RWPE2 (cell line): ENCODE data around the gene SLC9A4.
A peak's percentile ranks its signal among the peaks of the same experiment; 100 is the strongest.

Experiments used
- ATAC-seq: fragments of 200-7000 bp; cut with Tn5 transposase; 3 replicates; pipeline ENCODE4 v1.9.1; 2021; ENCODE audit warnings: low read depth
- DNase-seq: peaks from one replicate; pipeline ENCODE4 v3.0.0-alpha.2; 2020; ENCODE audit warnings: low spot score
- H3K27ac ChIP-seq: fragments of 450-650 bp; 2 replicates; pipeline ENCODE4 v1.5.1; 2017; ENCODE audit warnings: mild to moderate bottlenecking; ENCODE audit not compliant: poor library complexity, severe bottlenecking
- H3K27me3 ChIP-seq: fragments of 250-450 bp; sonication (Bioruptor Pico); 2 replicates; pipeline ENCODE4 v1.5.1; 2021; ENCODE audit warnings: mild to moderate bottlenecking, moderate library complexity; ENCODE audit not compliant: insufficient read depth, poor library complexity, severe bottlenecking
- H3K36me3 ChIP-seq: fragments of 250-450 bp; sonication (Bioruptor Pico); 2 replicates; pipeline ENCODE4 v1.5.1; 2020; ENCODE audit warnings: low read depth, mild to moderate bottlenecking, moderate library complexity
- H3K4me1 ChIP-seq: fragments of 250-450 bp; sonication (Bioruptor Pico); 2 replicates; pipeline ENCODE4 v1.5.1; 2021; ENCODE audit warnings: mild to moderate bottlenecking, moderate library complexity; ENCODE audit not compliant: insufficient read depth, poor library complexity, severe bottlenecking
- H3K4me3 ChIP-seq: fragments of 250-450 bp; sonication (Bioruptor Pico); 2 replicates; pipeline ENCODE4 v1.5.1; 2021; ENCODE audit warnings: mild to moderate bottlenecking, moderate library complexity; ENCODE audit not compliant: severe bottlenecking
- H3K9me3 ChIP-seq: fragments of 250-450 bp; sonication (Bioruptor Pico); 2 replicates; pipeline ENCODE4 v1.5.1; 2021; ENCODE audit warnings: mild to moderate bottlenecking, moderate library complexity; ENCODE audit not compliant: severe bottlenecking
- TF ChIP-seq, protein P1 (sequence below): fragments of 450-650 bp; IDR thresholded peaks from one replicate; pipeline ENCODE4 v1.5.1; 2017; ENCODE audit warnings: mild to moderate bottlenecking, moderate library complexity; ENCODE audit not compliant: poor library complexity, severe bottlenecking

The SLC9A4 gene

DNA sequence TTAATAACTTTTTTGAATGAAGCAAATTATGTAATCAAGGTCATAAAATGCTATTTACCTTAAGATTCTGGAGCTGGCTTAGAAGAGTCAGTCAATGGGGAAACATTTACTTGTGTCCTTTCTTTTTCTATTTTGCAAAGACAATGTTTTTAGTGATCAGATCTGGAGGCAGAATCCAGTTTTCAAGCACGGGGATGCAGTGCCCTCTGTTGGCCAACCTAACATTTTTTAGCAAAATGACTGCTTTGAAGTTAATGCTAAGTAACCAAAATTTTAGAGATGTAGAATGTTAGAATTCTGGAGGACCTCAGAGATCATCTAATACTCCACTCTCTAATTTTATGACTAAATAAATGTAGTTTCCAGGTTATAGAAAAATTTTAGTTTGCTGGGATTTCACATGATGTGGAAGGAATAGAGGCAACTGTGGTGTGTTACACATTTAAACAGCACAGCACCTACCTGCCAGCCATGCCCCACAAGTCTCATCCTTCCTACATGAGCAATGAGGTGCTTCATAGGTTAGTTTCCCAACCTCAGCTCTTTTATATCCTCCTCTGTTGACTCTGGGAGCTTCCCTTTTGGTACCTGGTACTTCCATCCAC, 23.6 kb upstream of the SLC9A4 start:
- ATAC-seq (no peak), DNase-seq (no peak)
- Histone ChIP-seq H3K36me3 (no peaks in the 10 kb centered on the region), H3K4me1 (no peaks in the 10 kb centered on the region), H3K27me3 (no peaks in the 10 kb centered on the region), H3K4me3 (no peak overlapping the region), H3K9me3 (no peaks in the 10 kb centered on the region), H3K27ac (no peak overlapping the region)
- TF ChIP-seq, protein P1, sequence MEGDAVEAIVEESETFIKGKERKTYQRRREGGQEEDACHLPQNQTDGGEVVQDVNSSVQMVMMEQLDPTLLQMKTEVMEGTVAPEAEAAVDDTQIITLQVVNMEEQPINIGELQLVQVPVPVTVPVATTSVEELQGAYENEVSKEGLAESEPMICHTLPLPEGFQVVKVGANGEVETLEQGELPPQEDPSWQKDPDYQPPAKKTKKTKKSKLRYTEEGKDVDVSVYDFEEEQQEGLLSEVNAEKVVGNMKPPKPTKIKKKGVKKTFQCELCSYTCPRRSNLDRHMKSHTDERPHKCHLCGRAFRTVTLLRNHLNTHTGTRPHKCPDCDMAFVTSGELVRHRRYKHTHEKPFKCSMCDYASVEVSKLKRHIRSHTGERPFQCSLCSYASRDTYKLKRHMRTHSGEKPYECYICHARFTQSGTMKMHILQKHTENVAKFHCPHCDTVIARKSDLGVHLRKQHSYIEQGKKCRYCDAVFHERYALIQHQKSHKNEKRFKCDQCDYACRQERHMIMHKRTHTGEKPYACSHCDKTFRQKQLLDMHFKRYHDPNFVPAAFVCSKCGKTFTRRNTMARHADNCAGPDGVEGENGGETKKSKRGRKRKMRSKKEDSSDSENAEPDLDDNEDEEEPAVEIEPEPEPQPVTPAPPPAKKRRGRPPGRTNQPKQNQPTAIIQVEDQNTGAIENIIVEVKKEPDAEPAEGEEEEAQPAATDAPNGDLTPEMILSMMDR: peak; percentile 80

DNA sequence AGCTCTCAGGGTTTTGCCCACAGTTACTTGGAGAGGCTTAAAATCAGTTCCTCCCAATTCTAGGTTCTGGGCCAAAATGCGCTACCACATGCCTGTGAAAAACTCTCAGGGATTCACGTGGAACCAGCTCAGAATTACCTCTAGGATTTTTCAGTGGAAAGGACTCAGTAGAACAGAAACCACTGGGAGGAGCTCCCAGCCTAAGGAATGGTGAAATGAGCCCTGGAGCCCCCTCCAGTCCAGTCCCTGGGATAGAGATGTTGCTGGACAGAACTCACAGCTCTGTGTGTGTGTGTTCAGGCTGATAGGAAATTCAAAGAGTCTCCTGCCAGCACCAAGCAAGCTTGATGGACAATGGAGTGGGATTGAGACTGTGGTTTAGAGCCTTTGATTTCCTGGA, 21.1 kb upstream of the SLC9A4 start:
- DNase-seq: no peak
- no peaks in the 10 kb centered on the region for H3K9me3 ChIP-seq
- TF ChIP-seq, protein P1: no peak
- no peaks in the 10 kb centered on the region for H3K36me3 ChIP-seq
- ATAC-seq: no peak
- no peak overlapping the region for H3K27ac ChIP-seq
- H3K4me1 ChIP-seq: no peaks in the 10 kb centered on the region
- no peaks in the 10 kb centered on the region for H3K27me3 ChIP-seq
- no peak overlapping the region for H3K4me3 ChIP-seq

DNA sequence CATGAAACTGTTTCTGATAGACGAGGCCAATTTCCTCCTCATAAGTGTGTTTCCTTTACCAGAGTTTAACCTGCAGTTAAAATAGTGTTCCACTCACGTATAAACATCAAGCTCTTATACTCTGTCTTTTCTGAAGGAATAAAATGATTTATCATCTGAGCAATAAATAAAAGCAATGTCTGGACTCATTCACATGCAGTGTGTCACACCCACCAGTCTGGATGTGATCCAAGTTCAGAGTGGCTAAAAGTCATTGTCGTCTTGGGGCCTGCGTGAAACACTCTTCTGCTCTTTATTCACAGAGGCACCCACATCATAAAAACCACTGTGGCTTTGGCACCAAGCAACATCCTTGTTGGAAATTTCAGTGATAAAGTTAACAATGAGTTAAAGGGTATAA, 19.5 kb upstream of the SLC9A4 start:
- Histone ChIP-seq H3K27ac (no peak overlapping the region), H3K27me3 (no peaks in the 10 kb centered on the region), H3K4me3 (no peak overlapping the region), H3K4me1 (no peaks in the 10 kb centered on the region), H3K36me3 (no peaks in the 10 kb centered on the region), H3K9me3 (no peaks in the 10 kb centered on the region)
- DNase-seq (no peak), ATAC-seq (no peak)
- TF ChIP-seq, protein P1: no peak

DNA sequence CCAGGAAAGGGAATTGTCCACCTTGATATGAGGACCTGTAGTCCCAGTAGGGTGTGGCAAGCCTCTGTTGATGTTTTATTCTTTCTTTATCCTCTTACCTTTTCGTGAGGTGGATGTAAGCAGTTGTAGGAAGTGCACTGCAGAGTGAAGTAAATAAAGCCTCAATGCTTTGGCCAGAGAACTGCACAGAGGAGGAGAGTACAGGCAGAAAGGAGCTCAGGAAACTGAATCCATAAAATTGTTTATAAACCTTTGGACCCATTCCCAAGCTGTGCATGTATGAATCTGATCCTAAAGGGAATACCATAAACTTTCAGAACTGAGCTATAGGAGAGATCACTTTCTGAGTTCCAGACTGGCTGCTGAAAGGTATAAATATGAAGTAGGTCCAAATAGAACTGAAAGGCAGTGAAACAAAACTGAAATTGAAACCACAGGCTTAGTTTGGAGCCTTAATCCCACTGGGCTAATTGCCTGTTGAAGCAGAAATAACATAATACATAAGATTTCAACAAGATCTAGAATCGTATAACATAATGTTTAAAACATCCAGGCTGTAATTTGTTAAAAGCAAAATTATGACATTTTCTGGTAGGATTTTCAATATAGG, 17.9 kb upstream of the SLC9A4 start:
- H3K9me3 ChIP-seq: no peaks in the 10 kb centered on the region
- no peaks in the 10 kb centered on the region for H3K36me3 ChIP-seq
- no peaks in the 10 kb centered on the region for H3K27me3 ChIP-seq
- TF ChIP-seq, protein P1: no peak
- no peaks in the 10 kb centered on the region for H3K4me1 ChIP-seq
- DNase-seq (no peak), ATAC-seq (no peak)
- H3K27ac ChIP-seq: no peak overlapping the region
- H3K4me3 ChIP-seq: no peak overlapping the region

DNA sequence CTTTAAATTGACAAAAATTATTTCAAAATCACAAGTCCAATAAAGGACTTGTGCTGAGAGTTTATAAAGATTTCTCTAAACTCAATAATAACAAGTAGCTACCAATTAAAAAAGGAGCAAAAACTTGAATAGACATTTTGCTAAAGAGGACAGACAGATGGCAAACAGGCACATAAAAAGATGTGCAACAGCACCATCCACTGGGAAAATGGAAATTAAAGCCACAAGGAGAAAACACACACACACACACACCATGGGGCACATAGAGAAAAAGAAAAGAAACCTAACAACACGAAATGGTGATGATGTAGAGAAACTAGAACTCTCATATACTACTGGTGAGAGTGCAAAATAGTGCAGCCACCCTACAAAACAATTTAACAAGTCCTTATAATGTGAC, 12.6 kb upstream of the SLC9A4 start:
- H3K9me3 ChIP-seq: no peaks in the 10 kb centered on the region
- H3K27me3 ChIP-seq: no peaks in the 10 kb centered on the region
- no peak overlapping the region for H3K27ac ChIP-seq
- DNase-seq: no peak
- no peaks in the 10 kb centered on the region for H3K36me3 ChIP-seq
- no peaks in the 10 kb centered on the region for H3K4me1 ChIP-seq
- no peak for ATAC-seq
- TF ChIP-seq, protein P1: no peak
- H3K4me3 ChIP-seq: no peak overlapping the region
